Vagina (tissue), 2 donors: ENCODE data around the gene SH3GL3.

ENCODE experiments used
- POLR2A ChIP-seq, 2 donors: fragments of 450-650 bp; IDR thresholded peaks; one replicate each; pipeline ENCODE4 v1.6.1; 2017; ENCODE audit warnings: antibody characterized with exemption in 2 of 2, mild to moderate bottlenecking in 2 of 2, moderate library complexity in 2 of 2
- POLR2AphosphoS5 ChIP-seq, 2 donors: sonication (generic); formaldehyde crosslinking; IDR thresholded peaks; one replicate each; pipeline ENCODE4 v1.9.0; 2017; ENCODE audit warnings: antibody characterized with exemption in 2 of 2, mild to moderate bottlenecking in 2 of 2, low read depth in 1 of 2; ENCODE audit not compliant: insufficient read depth in 1 of 2
- TF ChIP-seq, protein P1 (sequence below), 3 experiments: fragments of 450-650 bp in 2 of 3; fragments of 200-600 bp in 1 of 3; sonication (generic) in 1 of 3; IDR thresholded peaks; one replicate each; pipeline ENCODE4 v1.5.1; 2017 to 2019; ENCODE audit warnings: antibody characterized with exemption in 3 of 3, mild to moderate bottlenecking in 2 of 3, moderate library complexity in 2 of 3

DNA sequence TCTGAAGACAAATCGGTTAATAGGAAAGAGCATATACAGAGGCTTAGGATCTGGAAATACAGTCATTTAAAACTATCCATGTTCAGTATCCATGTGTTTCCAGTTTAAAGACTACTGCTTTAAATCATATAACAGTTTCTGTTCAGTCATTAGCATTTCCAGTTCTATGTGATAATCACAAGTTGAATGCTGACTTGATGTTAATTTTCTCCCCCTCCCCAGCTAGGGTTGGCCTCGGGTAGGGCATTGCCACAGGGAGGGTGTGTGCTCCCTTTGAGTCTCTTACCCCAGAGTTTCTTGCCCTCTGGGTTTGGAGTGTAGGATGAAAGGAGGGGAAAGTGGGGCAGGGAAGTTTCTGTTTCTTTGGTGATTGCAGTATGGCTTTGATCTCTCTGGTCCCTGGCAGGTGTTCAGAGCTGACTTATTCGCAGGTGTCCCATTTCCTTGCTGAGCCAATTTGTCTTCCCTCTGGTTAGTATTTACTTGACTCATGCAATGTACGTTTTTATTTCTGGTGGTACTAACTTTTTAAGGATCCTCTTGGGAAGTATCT is 86.3 kb downstream of the SH3GL3 start:
- TF ChIP-seq, protein P1, sequence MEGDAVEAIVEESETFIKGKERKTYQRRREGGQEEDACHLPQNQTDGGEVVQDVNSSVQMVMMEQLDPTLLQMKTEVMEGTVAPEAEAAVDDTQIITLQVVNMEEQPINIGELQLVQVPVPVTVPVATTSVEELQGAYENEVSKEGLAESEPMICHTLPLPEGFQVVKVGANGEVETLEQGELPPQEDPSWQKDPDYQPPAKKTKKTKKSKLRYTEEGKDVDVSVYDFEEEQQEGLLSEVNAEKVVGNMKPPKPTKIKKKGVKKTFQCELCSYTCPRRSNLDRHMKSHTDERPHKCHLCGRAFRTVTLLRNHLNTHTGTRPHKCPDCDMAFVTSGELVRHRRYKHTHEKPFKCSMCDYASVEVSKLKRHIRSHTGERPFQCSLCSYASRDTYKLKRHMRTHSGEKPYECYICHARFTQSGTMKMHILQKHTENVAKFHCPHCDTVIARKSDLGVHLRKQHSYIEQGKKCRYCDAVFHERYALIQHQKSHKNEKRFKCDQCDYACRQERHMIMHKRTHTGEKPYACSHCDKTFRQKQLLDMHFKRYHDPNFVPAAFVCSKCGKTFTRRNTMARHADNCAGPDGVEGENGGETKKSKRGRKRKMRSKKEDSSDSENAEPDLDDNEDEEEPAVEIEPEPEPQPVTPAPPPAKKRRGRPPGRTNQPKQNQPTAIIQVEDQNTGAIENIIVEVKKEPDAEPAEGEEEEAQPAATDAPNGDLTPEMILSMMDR (IDR thresholded peaks at IDR 0.05) = no peak
- no peak for TF ChIP-seq POLR2A (IDR thresholded peaks at IDR 0.05)
- TF ChIP-seq POLR2AphosphoS5 (IDR thresholded peaks at IDR 0.05; ENCODE audit: insufficient read depth in 1 of 2, low read depth in 1 of 2) = no peak
